GM21528 (cell line): Measurements from ENCODE around the gene ALG8.
"Not testable (repeated sequence)": the region's sequence is repeated elsewhere in the genome, so short reads cannot be mapped to it uniquely, and the experiment has no call there.

Experiments used
- ATAC-seq: cut with Tn5 transposase; IDR thresholded peaks from one replicate; pipeline ENCODE4 v1.9.1; 2021; ENCODE audit warnings: mild to moderate bottlenecking, moderate library complexity; ENCODE audit not compliant: unreplicated experiment, low FRiP score

Gene ALG8

GRCh38 chr11:78109081-78110015 is 30.1 kb downstream of the ALG8 start:
- ATAC-seq = no peak

GRCh38 chr11:78100676-78101472 is 38.6 kb downstream of the ALG8 start:
- no peak for ATAC-seq

- ATAC-seq = no peak
These were observed 39.2 kb downstream of the ALG8 start for GRCh38 chr11:78100261-78100660.

GRCh38 chr11:78099666-78100065 is 39.8 kb downstream of the ALG8 start:
- no peak for ATAC-seq

- no peak for ATAC-seq
These were observed 41.6 kb downstream of the ALG8 start for GRCh38 chr11:78097666-78098385.

GRCh38 chr11:78094250-78094649 is 45.2 kb downstream of the ALG8 start:
- no peak for ATAC-seq

- not testable (repeated sequence) for ATAC-seq
These were observed 52.8 kb downstream of the ALG8 start for GRCh38 chr11:78086521-78087074.

GRCh38 chr11:78085972-78086371 is 53.5 kb downstream of the ALG8 start:
- no peak for ATAC-seq

- ATAC-seq = not testable (repeated sequence)
These were observed 54.9 kb downstream of the ALG8 start for GRCh38 chr11:78084506-78084905.

GRCh38 chr11:78083021-78083420 is 56.4 kb downstream of the ALG8 start:
- no peak for ATAC-seq

- no peak for ATAC-seq
These were observed 57.3 kb downstream of the ALG8 start for GRCh38 chr11:78082146-78082545.

GRCh38 chr11:78081583-78081982 is 57.8 kb downstream of the ALG8 start:
- no peak for ATAC-seq

- ATAC-seq = no peak
These were observed 58.5 kb downstream of the ALG8 start for GRCh38 chr11:78080818-78081495.

GRCh38 chr11:78080084-78080817 is 59.2 kb downstream of the ALG8 start:
- no peak for ATAC-seq

GRCh38 chr11:78079232-78080083 is 60.0 kb downstream of the ALG8 start, which contains the start of gene NDUFC2:
Gene NDUFC2, minus strand, starts transcription at chr11:78079862. Its CDS starts 118 bp downstream, at chr11:78079744.
- peak; percentile 81 for ATAC-seq

- no peak for ATAC-seq
These were observed 60.9 kb downstream of the ALG8 start for GRCh38 chr11:78078218-78079167.

GRCh38 chr11:78077592-78077991 is 61.8 kb downstream of the ALG8 start:
- not testable (repeated sequence) for ATAC-seq
